Esophagus muscularis mucosa (tissue), 4 donors: ENCODE measurements around the gene LGALS12. TPM values are rescaled to one million over a fixed set of nuclear protein-coding genes. Genes with fewer than 3 reads are reported as not detected.
"Not testable (repeated sequence)": the region's sequence is repeated elsewhere in the genome, so short reads cannot be mapped to it uniquely, and the experiment has no call there.

Source experiments
- DNase-seq: peaks from one replicate; pipeline ENCODE4 v3.0.0-alpha.2; 2017; ENCODE audit errors: extremely low spot score
- H3K27ac ChIP-seq, 4 donors: fragments of 200-600 bp; sonication (generic); replicated peaks in 1 of 4; 1 replicate in 3 of 4; 2 replicates in 1 of 4; pipeline ENCODE4 v1.5.1; 2016 to 2019; ENCODE audit warnings: mild to moderate bottlenecking in 1 of 4
- H3K27me3 ChIP-seq, 4 donors: fragments of 200-600 bp; sonication (generic); one replicate each; pipeline versions ENCODE4 v1.5.1 to v1.6.0; 2016 to 2019
- H3K36me3 ChIP-seq, 4 donors: fragments of 200-600 bp; sonication (generic); one replicate each; pipeline ENCODE4 v1.5.1; 2016 to 2019
- H3K4me1 ChIP-seq, 4 donors: fragments of 200-600 bp; sonication (generic); one replicate each; pipeline ENCODE4 v1.5.1; 2016 to 2019
- H3K4me3 ChIP-seq, 4 donors: fragments of 200-600 bp; sonication (generic); 1 replicate in 2 of 4; 2 replicates in 2 of 4; pipeline ENCODE4 v1.5.1; 2016 to 2019; ENCODE audit warnings: mild to moderate bottlenecking in 4 of 4, moderate library complexity in 1 of 4
- H3K9me3 ChIP-seq, 4 donors: fragments of 200-600 bp; sonication (generic); 1 replicate in 3 of 4; 2 replicates in 1 of 4; pipeline ENCODE4 v1.5.1; 2016 to 2019
- EP300 ChIP-seq: sonication (generic); formaldehyde crosslinking; IDR thresholded peaks from one replicate; pipeline ENCODE4 v1.6.1; 2017; ENCODE audit warnings: antibody characterized with exemption
- POLR2A ChIP-seq: fragments of 450-650 bp; IDR thresholded peaks from one replicate; pipeline ENCODE4 v1.6.1; 2017; ENCODE audit warnings: antibody characterized with exemption, moderate library complexity, mild to moderate bottlenecking, low read depth
- POLR2AphosphoS5 ChIP-seq, 2 donors: sonication (generic); formaldehyde crosslinking; IDR thresholded peaks; one replicate each; pipeline ENCODE4 v1.6.1; 2017; ENCODE audit warnings: antibody characterized with exemption in 2 of 2
- WGBS: methylation state at CpG from one replicate; pipeline ENCODE4 v1.1.5; 2018; 5-methylcytosine and 5-hydroxymethylcytosine counted together
- intact Hi-C: fragments of 100-400 bp; cut with DNase I; formaldehyde crosslinking; loops from one replicate; pipeline ENCODE4 v1.15.1; 2023
- total RNA-seq, 4 donors: library from RNA; depleted of rRNA; stranded (reverse); fragments of >200 nt; gene quantifications; one replicate each; pipeline versions ENCODE4 v1.1.0 to v1.2.1, GENCODE V29; 2016
- TF ChIP-seq, protein P1 (sequence below), 3 experiments: fragments of 200-600 bp in 2 of 3; fragments of 450-650 bp in 1 of 3; sonication (generic) in 2 of 3; IDR thresholded peaks; one replicate each; pipeline ENCODE4 v1.5.1; 2017 to 2019; ENCODE audit warnings: antibody characterized with exemption in 3 of 3, mild to moderate bottlenecking in 2 of 3, moderate library complexity in 1 of 3

LGALS12 gene
- total RNA-seq, 4 donors from 2014 or later: not detected

DNA sequence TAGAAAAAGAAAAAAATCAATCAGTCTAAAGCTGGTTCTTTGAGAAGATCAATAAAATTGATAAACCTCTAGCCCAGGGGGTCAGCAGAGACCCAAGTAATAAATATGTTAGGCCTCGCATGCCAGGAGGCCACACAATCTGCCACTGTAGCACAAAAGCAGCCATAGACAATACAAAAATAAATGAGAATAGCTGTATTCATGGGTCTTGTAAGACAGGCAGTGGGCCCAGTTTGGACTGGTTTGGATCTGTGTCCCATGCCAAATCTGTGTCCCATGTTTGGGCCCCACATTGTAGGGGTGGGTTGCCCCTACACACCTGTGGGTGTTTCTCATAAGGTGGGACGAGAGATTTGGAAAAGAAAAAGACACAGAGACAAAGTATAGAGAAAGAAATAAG is 24.1 kb downstream of the LGALS12 start:
- Histone ChIP-seq H3K4me3 (no peak overlapping the region), H3K36me3 (no peaks in the 10 kb centered on the region), H3K27ac (no peak overlapping the region), H3K27me3 (no peaks in the 10 kb centered on the region), H3K9me3 (no peaks in the 10 kb centered on the region), H3K4me1 (peaks cover 0 to 7% (median 6%) of the 10 kb centered on the region in 4 donors)
- WGBS: 92% methylated on average over 2 of the region's 2 CpGs
- TF ChIP-seq, protein P1, sequence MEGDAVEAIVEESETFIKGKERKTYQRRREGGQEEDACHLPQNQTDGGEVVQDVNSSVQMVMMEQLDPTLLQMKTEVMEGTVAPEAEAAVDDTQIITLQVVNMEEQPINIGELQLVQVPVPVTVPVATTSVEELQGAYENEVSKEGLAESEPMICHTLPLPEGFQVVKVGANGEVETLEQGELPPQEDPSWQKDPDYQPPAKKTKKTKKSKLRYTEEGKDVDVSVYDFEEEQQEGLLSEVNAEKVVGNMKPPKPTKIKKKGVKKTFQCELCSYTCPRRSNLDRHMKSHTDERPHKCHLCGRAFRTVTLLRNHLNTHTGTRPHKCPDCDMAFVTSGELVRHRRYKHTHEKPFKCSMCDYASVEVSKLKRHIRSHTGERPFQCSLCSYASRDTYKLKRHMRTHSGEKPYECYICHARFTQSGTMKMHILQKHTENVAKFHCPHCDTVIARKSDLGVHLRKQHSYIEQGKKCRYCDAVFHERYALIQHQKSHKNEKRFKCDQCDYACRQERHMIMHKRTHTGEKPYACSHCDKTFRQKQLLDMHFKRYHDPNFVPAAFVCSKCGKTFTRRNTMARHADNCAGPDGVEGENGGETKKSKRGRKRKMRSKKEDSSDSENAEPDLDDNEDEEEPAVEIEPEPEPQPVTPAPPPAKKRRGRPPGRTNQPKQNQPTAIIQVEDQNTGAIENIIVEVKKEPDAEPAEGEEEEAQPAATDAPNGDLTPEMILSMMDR (IDR thresholded peaks at IDR 0.05): no peak
- no peak for TF ChIP-seq POLR2AphosphoS5 (IDR thresholded peaks at IDR 0.05)
- intact Hi-C loops: no loop called here
- DNase-seq: no peak

DNA sequence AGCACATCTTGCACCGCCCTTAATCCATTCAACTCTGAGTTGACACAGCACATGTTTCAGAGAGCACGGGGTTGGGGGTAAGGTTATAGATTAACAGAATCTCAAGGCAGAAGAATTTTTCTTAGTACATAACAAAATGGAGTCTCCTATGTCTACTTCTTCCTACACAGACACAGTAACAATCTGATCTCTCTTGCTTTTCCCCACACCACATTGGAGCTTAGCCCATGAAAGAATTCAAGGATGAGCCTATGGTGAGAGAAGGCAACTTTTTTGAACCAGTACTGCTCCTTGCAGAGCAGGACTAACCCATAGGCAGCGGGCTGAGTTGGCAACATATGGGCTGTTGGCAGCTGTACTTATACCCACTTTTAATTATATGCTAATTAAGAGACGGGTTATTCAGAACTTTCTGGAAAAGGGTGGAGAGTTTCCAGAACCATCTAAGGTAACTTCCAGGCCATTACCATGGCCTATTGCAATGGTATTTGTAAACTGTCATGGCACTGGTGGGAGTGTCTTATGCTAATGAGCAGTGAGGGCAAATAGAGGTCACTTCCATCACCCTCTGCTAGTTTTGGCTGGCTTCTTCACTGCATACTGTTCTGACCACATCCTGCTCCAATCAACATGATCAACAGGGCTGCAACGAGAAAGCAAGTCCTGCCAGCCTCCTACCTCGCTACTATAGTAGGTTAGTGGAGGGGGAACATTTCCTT is 25.3 kb downstream of the LGALS12 start:
- H3K27me3 ChIP-seq, H3K4me3 ChIP-seq, intact Hi-C loops, H3K36me3 ChIP-seq, H3K9me3 ChIP-seq, H3K27ac ChIP-seq, DNase-seq: not testable (repeated sequence)
- WGBS: 69% methylated on average over 4 of the region's 6 CpGs
- peaks cover 5 to 12% (median 10%) of the 10 kb centered on the region in 4 donors for H3K4me1 ChIP-seq

DNA sequence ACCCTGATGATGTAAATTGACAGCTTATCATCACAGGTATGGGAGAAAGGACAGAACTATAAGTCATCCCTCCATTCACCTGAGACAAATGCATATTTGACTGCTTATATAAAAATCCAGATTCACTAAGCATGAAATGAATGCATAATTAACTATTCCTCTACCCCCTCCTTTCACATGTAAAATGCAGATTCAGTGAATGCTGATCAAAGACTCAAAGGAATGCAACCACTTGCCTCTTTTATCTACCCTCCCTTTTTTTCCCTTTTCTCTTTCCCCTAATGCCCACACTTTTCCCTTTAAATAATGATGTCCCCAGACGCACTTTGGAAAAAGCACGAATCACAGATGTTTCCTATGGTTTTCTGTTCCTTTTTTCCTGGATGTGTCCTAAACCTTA is 26.2 kb downstream of the LGALS12 start:
- intact Hi-C loops: loop anchor here (2.0 kb wide), 1 partner anchor 35 kb away; no protein-coding TSS in a partner anchor
- H3K27ac ChIP-seq: no peak overlapping the region
- H3K36me3 ChIP-seq: no peaks in the 10 kb centered on the region
- H3K9me3 ChIP-seq: no peaks in the 10 kb centered on the region
- WGBS: 84% methylated on average over 2 of the region's 2 CpGs
- H3K27me3 ChIP-seq: no peaks in the 10 kb centered on the region
- no peak for DNase-seq
- TF ChIP-seq POLR2AphosphoS5 (IDR thresholded peaks at IDR 0.05): no peak
- no peak for TF ChIP-seq EP300
- TF ChIP-seq POLR2A: no peak
- TF ChIP-seq, protein P1 (IDR thresholded peaks at IDR 0.05): no peak
- no peak overlapping the region for H3K4me3 ChIP-seq
- H3K4me1 ChIP-seq: peaks cover 14 to 21% (median 17%) of the 10 kb centered on the region in 4 donors

DNA sequence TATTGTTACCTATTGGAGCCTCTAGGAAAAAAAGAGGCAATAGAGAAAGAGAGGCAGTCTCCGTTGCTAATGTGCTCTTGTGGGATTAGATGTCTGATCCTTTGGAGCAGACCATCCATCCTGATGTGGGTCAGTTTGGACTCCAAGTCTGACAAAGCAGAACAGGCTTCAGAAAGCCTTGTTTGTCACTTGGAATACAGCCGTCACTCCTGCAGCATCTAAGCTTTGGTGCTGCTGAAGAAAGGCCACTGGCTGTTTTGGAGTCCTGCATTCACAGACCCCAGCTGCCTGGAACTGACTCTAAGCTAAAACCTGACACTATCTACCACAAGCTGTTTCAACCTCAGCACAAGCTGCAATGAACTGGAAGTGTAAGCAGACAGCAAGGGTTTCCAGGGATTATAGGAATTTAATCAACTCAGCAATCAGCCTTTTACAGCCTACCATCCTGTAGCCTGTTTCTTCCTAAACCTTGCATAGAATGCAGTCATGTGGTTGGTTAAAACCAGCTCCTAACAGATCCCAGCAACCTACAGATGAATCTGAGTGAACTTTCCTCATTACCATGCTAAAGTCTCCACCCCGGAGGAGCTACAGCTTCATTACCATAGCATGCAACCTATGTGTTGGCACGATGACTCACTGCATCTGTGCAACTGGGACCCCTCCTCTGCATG is 27.1 kb downstream of the LGALS12 start:
- Histone ChIP-seq H3K27ac (no peak overlapping the region), H3K36me3 (no peaks in the 10 kb centered on the region), H3K4me1 (peaks cover 22 to 29% (median 25%) of the 10 kb centered on the region in 4 donors), H3K4me3 (no peak overlapping the region), H3K27me3 (no peaks in the 10 kb centered on the region), H3K9me3 (no peaks in the 10 kb centered on the region)
- no peak for TF ChIP-seq POLR2AphosphoS5 (IDR thresholded peaks at IDR 0.05)
- WGBS: 73% methylated on average over 4 of the region's 4 CpGs
- intact Hi-C loops: loop anchor here (2.0 kb wide), 1 partner anchor 36 kb away; no protein-coding TSS in a partner anchor
- no peak for DNase-seq

DNA sequence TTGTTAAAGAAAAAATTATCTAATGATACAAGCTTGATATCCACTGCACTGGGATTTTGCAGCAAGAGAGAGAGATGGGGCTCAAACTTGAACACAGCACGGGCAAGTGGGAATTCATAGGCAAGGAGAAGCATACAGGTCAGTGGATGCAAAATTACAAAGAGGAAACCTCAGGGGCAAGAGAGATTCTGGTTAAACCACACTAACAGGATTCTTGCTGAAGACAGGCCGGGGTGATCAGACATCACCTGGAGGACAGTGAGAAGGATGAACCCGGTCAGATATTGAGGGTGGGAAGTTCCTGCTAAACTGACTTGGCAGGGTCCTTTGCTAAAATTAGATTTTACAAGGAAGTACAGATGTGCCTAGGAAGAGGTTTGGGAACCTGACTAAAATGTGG is 28.2 kb downstream of the LGALS12 start:
- no peak overlapping the region for H3K27ac ChIP-seq
- 88% methylated on average over 3 of the region's 3 CpGs for WGBS
- intact Hi-C loops: no loop called here

More for the DNA sequence above, 28.2 kb downstream of the LGALS12 start:
- Histone ChIP-seq H3K27me3 (no peaks in the 10 kb centered on the region), H3K36me3 (no peaks in the 10 kb centered on the region), H3K9me3 (no peaks in the 10 kb centered on the region), H3K4me3 (no peak overlapping the region), H3K4me1 (peaks cover 31 to 41% (median 36%) of the 10 kb centered on the region in 4 donors)
- TF ChIP-seq POLR2AphosphoS5 (IDR thresholded peaks at IDR 0.05) (no peak), POLR2A (no peak), EP300 (no peak)
- TF ChIP-seq, protein P1 (IDR thresholded peaks at IDR 0.05): no peak
- no peak for DNase-seq
